SW 1271 (cell line): ENCODE results near the gene GET4.
"Not testable (repeated sequence)": the region's sequence is repeated elsewhere in the genome, so short reads cannot be mapped to it uniquely, and the experiment has no call there.

Source experiments
- DNase-seq, 2 experiments: peaks; one replicate each; lab custom pipeline; 2025; lab: John Stamatoyannopoulos, UW

The GET4 gene

DNA sequence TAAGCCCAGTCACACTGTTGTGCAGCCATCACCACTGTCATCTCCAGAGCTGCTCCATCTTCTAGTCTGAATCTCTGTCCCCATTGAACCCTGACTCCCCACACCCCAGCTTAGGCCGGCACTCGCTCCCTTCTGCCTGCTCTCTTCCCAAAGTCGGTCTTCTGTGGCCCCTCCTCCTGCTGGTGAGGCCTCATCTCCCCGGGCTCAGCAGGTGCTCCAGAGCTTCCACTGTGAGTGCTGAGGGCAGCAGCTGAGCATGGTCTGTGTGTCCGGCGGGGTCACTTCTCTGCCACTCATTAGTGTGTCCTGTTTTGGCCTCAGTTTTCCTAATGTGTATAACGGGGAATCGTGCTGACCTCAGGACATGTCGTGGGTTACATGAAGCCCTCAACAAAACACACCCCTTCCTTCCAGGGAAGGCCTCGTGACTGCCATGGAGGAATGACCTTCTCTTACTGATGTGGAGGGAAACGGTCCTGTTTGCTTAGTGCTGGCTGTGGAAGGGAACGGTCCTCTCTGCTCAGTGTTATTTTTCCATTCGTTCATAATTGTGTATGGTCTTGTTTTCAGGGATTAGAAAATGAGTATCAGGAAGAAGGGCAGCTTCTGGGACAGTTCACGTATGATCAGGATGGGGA is 4.3 kb upstream of the GET4 start:
- no peak for DNase-seq

DNA sequence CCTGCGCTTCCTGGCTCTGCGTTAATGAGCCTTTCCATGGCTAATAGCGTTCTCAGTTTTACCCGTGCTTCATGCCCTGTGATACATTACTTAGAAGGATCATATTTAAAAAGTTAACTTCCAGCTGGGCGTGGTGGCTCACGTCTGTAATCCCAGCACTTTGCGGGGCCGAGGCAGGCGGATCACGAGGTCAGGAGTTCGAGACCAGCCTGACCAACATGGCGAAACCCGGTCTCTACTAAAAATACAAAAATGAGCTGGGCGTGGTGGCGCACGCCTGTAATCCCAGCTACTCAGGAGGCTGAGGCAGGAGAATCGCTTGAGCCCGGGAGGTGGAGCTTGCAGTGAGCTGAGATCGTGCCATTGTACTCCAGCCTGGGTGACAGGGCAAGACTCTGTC is 3.7 kb upstream of the GET4 start:
- not testable (repeated sequence) for DNase-seq

DNA sequence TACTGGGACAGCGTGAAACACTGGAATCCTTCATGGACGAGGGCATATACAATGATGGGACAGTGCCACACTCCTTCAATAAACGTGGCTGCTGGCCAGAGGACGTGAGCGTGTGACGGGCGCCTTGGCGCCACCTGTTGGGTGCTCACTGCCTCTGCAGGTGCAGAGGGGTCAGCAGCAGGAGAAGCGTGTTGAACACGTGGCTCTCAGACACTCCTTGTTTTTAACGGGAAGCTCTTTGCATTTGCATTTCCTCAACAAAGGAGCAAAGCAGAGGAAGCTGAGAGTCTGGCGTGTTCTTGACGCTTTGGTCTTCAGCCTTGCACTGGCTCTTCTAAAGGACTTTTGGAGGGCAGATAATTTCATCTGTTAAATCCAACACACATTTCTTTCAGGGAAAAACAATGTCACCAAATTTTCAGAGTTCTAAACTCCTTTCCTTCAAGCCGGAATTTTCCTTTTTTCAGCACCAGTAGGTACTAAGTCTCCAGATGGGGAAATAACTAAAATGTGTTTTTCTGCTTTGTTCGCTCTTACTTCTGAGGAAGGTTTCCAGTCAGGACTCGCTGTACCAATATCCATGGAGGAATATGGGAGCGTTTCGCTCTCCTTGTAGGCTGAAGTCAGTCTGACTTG is 2.9 kb upstream of the GET4 start:
- DNase-seq = peak; percentile 64 to 79

DNA sequence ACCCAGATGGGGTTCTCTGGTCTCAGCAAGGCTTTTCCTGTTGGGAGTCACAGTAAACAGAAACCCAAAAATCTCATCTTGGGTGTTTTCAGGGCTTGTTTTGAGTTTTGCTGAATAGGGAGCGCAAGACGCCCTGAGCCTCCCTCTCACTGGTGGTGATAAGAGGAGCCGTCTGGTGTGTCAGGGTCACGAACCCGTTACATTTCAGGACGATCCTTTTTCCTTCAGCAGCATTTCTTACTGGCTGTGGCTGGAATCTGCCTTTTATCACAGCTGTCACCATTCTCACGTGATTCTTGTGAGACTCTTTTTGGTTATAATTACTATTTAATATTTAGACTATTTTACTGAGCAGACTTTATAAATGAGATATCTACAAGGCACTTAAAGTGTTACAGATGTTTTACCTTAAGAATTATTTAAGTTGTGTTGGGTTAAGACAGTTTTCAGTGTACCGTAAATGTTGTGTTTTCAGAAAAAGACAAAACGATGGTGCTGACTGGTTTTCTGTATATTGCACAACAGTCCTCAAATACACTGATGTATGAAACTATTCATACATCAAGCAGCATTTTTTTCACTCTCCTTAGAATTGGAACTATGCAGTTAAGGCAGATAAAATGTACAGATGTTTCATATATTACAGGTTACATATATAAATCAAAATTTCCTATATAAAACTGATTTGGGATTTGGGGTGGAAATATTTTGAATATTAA is 2.2 kb upstream of the GET4 start:
- DNase-seq = no peak

DNA sequence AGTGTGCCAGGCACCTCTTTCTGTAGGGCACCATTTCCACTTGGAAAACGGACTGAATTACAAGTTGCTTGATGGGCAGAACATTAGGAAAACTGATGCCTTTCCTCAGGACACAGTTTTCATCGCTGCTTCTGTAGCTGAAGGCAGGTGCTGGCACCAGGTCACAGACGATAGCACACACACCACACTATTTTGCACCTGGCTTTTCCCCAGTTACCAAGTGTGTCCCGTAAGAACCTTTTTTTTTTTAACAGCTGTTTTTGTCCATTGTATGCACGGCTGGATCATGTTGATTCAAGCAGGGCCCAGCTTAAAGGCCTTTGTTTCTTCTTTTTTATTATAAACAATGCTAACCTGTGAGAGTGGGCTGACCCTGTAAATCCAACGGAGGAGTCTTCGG is 1.3 kb upstream of the GET4 start:
- no peak for DNase-seq

DNA sequence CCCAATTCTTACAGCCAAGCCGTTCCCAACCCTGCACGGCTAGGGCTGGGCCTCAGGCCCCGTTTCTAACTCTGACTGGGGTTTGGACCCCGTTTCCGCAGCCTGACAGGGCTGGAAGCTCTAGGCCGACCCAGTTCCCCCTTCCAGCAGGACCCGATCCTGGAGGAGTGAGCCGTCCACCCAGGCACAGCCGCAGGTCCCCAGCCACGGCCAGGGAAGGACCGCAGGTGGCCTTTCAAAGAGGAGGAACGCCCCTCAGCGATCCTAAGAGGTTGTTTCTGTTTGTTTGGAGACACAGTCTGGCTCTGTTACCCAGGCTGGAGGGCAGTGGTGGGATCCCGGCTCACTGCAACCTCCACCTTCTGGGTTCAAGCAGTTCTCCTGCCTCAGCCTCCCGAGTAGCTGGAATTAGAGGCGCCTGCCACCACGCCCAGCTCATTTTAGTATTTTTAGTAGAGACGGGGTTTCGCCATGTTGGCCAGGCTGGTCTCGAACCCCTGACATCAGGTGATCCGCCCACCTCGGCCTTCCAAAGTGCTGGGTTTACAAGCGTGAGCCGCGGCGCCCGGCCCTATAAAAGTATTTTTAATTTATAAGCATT is 778 bp upstream of the GET4 start:
- DNase-seq = no peak

DNA sequence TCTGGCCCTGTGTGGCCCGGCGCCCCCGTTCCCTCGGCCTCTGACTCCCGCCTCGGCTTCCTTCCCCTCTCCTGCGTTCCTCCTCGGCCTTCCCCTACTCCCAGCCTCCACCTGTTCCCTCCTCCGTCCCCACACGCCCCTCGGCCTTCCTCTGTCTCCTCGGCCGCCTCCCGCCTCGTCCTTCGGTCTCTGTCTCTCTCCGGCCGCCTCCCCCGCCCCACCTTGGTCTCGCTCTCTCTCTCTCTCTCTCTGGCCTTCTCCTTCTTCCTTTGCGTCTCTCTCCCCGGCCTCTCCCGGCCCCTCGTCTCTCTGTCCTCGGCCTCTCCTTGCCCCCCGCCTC is 588 bp downstream of the GET4 start:
- DNase-seq = peak in 1 of 2 experiments; percentile 51

DNA sequence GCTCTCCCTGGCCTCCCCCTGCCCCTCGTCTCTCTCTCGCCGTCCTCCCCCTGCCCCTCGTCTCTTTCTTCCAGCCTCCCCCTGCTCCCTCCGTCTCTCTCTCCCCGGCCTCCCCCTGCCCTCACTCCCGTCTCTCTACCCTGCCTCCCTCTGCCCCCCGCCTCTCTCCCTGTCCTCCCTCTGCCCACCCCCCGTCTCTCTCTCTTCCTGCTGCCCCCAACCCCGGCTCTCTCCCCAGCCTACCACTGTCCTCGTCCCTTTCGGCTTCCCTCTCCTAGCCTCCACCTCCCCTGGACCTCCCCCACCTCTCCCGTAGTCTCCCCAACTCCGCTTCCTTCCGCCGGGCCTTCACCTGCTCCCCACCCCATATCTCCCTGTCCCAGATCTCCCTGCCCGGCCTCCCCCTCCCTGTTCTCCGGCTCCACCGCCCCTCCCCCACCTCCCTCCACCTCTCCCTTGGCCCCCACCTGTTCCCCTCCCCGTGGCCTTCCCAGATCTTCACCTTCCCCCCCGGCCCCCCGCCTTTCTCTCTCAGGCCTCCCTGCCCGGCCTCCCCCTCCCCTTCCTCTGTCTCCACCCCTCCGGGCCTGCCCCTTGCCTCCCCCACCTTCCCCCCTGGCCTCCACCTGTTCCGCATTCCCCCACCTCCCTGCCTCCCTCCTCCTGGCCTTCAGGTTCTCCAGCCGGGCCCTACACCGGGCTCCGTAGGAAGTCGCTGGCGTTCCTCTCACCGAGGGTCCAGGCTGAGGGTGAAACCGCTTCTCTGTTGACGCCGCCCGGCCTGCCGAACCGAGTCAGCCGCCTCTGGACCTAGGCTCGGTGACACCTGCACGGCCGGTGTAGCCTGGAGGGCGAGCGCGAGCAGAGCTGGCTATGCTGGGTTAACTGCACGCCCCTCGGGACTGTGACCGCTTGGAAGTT is 1.2 kb downstream of the GET4 start:
- DNase-seq = no peak

DNA sequence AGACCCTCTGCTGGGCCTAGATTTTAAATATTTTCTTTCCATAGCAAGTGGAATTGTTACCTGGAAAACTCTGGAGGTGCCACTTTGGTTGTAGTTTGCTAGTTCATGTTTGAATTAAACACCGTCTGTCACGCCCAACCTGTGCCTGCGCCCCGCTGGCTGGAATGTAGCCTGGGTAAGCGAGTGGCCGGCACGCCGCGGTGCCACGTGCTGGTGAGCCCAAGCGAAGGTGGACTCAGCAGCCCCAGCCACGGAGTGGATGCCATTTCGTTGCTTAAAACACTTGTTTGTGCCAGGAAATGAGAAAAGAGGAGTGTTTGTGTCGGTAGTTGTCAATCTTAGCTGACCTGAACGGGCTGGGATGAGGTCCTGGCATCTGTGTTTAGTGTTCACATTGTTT is 2.7 kb downstream of the GET4 start:
- no peak for DNase-seq

DNA sequence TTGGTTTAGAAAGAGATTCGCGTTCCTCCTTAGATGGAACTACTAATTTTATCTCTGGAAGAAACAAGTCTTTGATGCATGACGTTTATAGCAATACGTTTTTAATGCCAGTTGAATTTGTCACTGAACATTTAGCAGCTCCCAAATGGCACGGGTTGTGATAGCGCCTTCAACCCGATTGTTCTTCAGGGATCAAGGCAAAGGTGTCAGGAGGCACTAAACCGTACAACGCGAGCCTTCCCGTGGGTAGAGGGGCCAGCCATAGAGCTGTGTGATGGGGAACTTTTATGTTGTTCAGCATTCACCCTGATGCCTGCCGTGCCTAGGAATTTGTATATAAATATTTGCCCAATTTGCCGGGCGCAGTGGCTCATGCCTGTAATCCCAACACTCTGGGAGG is 3.4 kb downstream of the GET4 start:
- no peak for DNase-seq

DNA sequence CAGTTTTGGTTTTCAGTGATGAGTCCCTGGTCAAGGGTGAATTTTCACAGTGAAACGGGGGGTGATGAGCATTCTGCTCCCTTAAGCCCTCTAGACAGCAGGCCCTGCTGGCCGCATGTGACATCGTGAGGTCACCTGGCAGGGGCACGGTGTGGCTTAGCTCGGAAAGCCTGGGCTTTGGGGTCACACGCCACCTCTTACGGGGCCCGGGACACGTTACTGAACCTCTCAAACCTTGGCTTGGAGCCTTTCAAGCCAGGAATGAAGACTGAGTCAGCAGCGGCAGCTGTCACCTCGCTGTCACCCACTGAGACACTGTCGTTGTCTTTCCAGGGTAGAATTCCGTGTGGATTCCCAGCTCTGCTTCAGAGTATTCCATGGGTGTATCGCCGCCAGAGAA is 4.1 kb downstream of the GET4 start:
- DNase-seq = no peak

DNA sequence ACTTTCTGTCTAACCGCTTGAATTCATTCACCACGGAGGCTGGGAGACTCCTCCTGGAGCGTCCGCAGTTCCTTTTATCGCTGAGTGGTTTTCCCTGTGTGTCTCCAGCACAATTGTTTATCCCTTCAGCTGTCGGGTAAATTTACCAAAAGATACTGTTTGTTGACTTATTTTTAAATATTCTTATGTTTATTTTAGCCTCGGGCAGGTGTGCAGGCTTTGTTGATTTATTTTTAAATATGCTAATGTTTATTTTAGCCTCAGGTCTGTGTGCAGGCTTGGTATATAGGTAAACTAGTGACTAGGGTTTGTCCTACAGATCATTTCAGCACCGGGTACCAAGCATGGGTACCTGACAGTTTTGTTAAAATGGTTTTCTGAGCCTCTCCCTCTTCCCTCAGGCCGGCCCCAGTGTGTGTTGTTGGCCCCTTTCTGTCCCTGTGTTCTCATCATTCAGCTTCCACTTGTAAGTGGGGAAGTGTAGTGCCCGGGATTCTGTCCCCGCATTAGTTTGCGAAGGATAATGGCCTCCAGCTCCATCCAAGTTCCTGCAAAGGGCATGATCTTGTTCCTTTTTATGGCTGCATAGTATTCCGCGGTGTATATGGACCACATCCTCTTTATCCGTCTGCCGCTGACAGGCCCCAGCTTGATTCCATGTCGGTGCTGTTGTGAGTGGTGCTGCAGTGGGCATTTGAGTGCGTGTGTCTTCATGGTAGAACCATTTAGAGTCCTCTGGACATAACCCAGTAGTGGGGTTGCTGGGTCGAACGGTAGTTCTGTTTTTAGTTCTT is 5.3 kb downstream of the GET4 start:
- DNase-seq = no peak

DNA sequence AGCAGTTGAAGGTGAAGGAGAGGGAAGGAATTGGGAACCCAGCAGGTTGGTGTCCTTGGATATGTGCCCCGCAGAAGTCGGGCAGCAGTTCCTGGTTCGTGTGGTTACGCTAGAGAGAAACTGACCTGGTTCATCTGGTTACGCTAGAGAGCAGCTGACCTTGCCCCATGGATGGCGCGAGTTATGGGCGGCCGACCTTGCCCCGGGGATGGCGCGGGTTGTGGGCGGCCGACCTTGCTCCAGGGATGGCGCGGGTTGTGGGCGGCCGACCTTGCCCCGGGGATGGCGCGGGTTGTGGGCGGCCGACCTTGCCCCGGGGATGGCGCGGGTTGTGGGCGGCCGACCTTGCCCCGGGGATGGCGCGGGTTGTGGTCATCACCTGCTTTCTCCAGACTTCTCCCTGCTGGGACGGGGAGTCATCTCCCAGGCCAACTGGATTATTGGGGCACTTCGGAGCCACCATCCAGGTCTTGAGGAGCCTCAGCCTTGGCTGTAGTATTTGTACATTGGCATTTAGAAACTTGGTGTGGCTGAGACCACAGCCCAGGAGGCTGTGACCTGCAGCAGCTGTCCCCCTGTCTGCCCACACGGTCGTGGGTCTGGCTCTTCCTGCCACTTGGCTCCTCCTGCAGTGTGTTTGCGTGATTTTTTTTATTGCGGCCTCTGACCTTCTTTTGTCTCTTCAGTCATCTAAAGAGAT is 6.1 kb downstream of the GET4 start:
- no peak for DNase-seq

DNA sequence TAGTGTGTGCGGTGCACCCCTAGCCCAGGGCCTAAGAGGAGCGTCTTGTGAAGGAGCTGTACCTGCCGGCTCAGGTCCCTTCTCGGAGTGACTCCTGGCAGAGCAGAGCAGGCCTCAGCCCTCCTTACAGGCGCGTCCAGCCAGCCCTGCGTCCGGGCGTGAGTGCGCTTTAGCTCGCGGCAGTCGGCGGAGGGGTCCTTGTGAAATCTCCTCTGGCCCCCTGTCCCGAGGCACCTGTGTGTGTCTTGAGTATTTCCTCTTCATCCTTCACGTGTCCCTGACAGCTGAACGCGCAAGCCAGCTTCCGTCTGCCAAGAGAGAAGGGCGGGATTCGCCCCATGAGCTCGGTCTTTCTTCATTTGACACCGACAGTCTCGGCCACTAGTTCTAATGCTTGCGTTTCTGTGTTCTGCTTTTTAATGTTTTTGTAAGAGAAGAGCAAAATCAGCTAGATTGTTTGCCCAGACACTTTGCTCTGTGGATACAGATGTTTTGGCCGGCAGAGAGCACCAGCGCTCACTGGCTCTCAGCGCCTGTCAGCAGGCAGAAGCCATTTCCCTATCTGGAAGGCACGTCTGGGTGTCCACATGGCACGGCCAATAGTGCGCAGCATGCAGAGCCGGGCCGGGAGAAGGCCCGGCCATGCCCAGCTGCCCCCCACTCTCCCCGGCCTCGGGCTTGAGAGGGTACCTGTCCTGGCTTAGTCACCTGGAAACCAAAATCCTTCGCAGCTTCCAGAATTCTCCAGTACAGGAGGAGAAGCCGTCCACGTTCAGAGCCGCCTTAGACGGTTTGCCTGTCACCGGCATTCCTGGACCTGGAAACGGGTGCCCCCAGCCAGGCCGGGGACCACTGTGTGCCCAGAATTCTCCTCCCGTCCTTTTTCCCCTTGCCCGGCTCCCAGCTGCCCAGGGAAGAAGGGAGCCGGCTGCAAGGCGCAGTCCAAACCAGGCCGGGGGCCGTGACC is 7.0 kb downstream of the GET4 start:
- no peak for DNase-seq

DNA sequence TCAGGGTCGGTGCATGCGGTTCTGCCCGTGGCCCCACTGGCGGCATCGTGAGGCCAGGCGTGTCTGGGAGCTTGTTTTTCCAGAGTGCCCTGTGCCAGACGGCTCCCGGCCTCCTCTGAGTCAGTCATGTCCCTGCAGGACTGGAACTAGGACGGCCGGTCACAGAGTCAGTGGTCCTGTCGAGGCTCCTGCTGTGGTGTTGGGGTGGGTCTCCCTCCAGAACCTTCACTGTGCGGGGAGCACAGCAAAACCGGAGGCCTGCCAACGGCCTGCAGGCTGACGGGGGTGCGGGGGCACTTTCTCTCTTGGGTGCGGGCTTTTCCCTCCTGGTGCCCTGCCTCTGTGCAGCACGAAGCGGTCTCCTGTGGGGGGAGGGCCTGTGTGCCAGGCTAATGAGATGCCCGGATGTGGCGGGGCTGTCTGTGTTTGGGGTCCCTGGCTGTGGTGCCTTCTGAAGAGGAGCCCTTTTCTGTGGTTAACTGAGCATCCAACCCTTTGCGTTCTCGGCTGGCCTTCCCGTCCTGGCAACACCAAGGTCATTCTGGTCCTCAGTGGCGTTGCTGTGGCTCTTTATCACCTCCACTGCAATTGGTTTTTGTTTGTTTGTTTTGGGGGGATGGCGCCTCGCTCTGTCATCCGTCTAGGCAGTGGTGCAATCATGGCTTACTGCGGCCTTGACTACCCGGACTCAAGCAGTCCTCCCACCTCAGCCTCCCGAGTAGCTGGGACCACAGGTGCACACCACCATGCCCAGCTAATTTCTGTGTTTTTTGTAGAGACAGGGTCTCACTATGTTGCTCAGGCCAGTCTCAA is 8.0 kb downstream of the GET4 start:
- no peak for DNase-seq

DNA sequence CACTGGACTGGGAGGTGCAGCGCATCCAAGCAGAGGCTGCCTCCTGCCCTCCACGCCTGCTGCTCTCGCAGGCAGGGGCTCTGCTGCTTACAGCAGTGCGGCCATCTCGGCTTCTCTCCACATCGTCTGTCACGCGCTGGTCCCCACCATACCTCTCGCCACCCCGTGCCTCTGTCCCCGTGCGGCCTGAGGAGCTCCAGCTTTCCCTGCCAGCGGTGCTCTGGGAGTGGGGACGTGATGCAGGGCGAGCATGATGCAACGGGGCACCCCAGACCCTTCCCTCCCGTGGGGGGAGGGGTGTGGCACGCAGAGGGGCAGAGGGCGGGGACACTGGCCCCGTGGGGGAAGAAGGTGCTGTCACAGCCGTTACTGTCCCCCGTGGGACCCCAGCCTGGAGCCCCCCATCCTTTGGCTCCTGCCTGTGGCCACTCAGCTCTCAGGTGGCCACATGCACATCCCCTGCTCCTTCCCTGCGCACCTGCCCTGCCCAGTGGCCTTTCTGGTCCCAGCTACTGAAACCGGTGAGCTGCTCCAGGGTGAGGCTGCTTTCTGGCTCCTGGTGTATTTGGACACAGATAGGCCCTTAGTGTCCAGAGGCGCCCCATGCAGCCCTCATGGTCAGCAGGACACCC is 9.0 kb downstream of the GET4 start:
- no peak for DNase-seq

DNA sequence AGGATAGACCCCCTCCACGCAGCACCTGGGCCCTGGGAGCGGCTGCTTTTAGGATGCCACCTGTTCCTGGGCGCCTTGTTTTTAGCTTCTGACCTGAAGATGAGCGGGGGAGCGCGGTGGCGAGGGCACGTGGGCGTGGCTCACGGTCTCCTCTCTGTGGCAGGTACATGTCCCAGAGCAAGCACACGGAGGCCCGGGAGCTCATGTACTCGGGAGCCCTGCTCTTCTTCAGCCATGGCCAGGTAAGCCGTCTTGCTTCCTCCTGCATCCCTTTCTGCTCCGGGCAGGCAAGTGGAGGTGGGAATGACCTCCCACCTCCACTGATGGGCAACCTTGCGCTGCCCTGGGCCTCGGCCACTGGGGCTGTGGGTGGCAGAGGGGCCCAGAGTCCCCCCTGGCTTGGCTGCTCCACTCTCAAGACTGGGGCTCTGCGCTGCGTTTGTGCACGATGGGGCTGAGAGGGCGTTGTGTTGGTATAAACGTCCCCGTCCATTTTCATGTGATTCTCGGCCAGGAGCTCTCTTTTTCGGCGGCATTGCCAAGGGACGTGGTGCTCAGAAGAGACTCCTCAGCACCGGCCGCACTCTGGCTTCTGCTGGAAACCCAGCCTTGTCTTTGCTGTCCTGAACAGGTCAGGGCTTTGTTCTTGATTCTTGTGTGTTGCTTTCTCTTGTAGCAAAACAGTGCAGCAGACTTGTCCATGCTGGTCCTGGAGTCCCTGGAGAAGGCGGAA is 9.7 kb downstream of the GET4 start:
- DNase-seq = no peak
